Activated CD4-positive, alpha-beta T cell treated with anti-CD3 and anti-CD28 coated beads, Interleukin-2, amount 50 U/mL, for 16 hours (primary cell): ENCODE data around the gene MAGI1.

Source experiments
- DNase-seq: peaks from one replicate; pipeline ENCODE4 v3.0.0-alpha.2; 2020

MAGI1 gene

GRCh38 chr3:65438612-65439011, 600.1 kb downstream of the MAGI1 start:
- no peak for DNase-seq

GRCh38 chr3:65438096-65438495, 600.6 kb downstream of the MAGI1 start:
- DNase-seq: no peak

GRCh38 chr3:65436580-65436979, 602.1 kb downstream of the MAGI1 start:
- DNase-seq: no peak

GRCh38 chr3:65433480-65433879, 605.2 kb downstream of the MAGI1 start:
- no peak for DNase-seq

- DNase-seq: no peak
Observed at GRCh38 chr3:65432388-65433003, 606.2 kb downstream of the MAGI1 start.

GRCh38 chr3:65425880-65426279, 612.8 kb downstream of the MAGI1 start:
- DNase-seq: no peak

- no peak for DNase-seq
Observed at GRCh38 chr3:65422154-65422553, 616.6 kb downstream of the MAGI1 start.

- DNase-seq: no peak
Observed at GRCh38 chr3:65419233-65419632, 619.5 kb downstream of the MAGI1 start.

GRCh38 chr3:65413891-65414290, 624.8 kb downstream of the MAGI1 start:
- no peak for DNase-seq

- DNase-seq: no peak
Observed at GRCh38 chr3:65412588-65412987, 626.1 kb downstream of the MAGI1 start.

- no peak for DNase-seq
Observed at GRCh38 chr3:65411367-65411766, 627.4 kb downstream of the MAGI1 start.

- no peak for DNase-seq
Observed at GRCh38 chr3:65409176-65409569, 629.5 kb downstream of the MAGI1 start.

- DNase-seq: no peak
Observed at GRCh38 chr3:65408531-65409175, 630.1 kb downstream of the MAGI1 start.

- DNase-seq: no peak
Observed at GRCh38 chr3:65406470-65406869, 632.2 kb downstream of the MAGI1 start.

GRCh38 chr3:65402597-65402996, 636.1 kb downstream of the MAGI1 start:
- DNase-seq: no peak

- DNase-seq: no peak
Observed at GRCh38 chr3:65401359-65402305, 637.1 kb downstream of the MAGI1 start.

GRCh38 chr3:65400899-65401298, 637.8 kb downstream of the MAGI1 start:
- DNase-seq: no peak

- DNase-seq: no peak
Observed at GRCh38 chr3:65398953-65399352, 639.8 kb downstream of the MAGI1 start.

GRCh38 chr3:65396078-65396477, 642.6 kb downstream of the MAGI1 start:
- no peak for DNase-seq

GRCh38 chr3:65391068-65391467, 647.6 kb downstream of the MAGI1 start:
- DNase-seq: no peak

GRCh38 chr3:65385805-65386204, 652.9 kb downstream of the MAGI1 start:
- no peak for DNase-seq

GRCh38 chr3:65381496-65382010, 657.2 kb downstream of the MAGI1 start:
- no peak for DNase-seq

- DNase-seq: no peak
Observed at GRCh38 chr3:65379223-65379622, 659.5 kb downstream of the MAGI1 start.

GRCh38 chr3:65377637-65378036, 661.1 kb downstream of the MAGI1 start:
- no peak for DNase-seq
